CD4-positive, alpha-beta memory T cell (primary cell): ENCODE measurements around the gene SNF8. TPM values are rescaled to one million over a fixed set of nuclear protein-coding genes. Genes with fewer than 3 reads are reported as not detected.

Experiments
- CTCF ChIA-PET: fragments of 350-600 bp; sonication (Branson Sonifier 250); formaldehyde crosslinking; loops from one replicate; lab custom pipeline; 2021; ENCODE audit warnings: inconsistent platforms; ENCODE audit not compliant: partially characterized antibody; lab: Charles Lee
- POLR2A ChIA-PET: fragments of 350-600 bp; sonication (Branson Sonifier 250); formaldehyde crosslinking; loops from one replicate; lab custom pipeline; 2021; ENCODE audit not compliant: partially characterized antibody; lab: Charles Lee
- DNase-seq, 5 donors: peaks; one replicate each; pipeline versions ENCODE4 v3.0.0 to v3.0.0-alpha.2; 2020 to 2022; ENCODE audit warnings: mixed read lengths in 1 of 5
- H3K27ac ChIP-seq: one replicate; pipeline ENCODE4 v1.7.0; 2013; ENCODE audit warnings: low read depth, low read length
- H3K27me3 ChIP-seq: 2 replicates; pipeline ENCODE4 v1.7.0; 2013; ENCODE audit warnings: mild to moderate bottlenecking, low read length, moderate library complexity; ENCODE audit not compliant: insufficient read depth
- H3K36me3 ChIP-seq: 2 replicates; pipeline ENCODE4 v1.7.0; 2013; ENCODE audit warnings: mild to moderate bottlenecking, low read length, moderate library complexity; ENCODE audit not compliant: insufficient read depth
- H3K4me1 ChIP-seq: 2 replicates; pipeline ENCODE4 v1.7.0; 2013; ENCODE audit warnings: mild to moderate bottlenecking, low read length, moderate library complexity; ENCODE audit not compliant: insufficient read depth
- H3K4me3 ChIP-seq, 2 donors: one replicate each; pipeline ENCODE4 v1.7.0; 2013; ENCODE audit warnings: low read length in 2 of 2, mild to moderate bottlenecking in 1 of 2
- H3K9me3 ChIP-seq, 2 donors: one replicate each; pipeline ENCODE4 v1.7.0; 2013; ENCODE audit warnings: low read length in 2 of 2, control low read depth in 1 of 2; ENCODE audit not compliant: control insufficient read depth in 1 of 2
- H3K27ac Mint-ChIP-seq, 7 donors: one replicate each; pipeline ENCODE4 v1.8.0; 2020 to 2021; ENCODE audit warnings: mixed read lengths in 7 of 7, mild to moderate bottlenecking in 6 of 7, inconsistent platforms in 3 of 7, moderate library complexity in 3 of 7
- H3K27me3 Mint-ChIP-seq, 2 donors: one replicate each; pipeline ENCODE4 v1.8.0; 2020 to 2021; ENCODE audit warnings: mixed read lengths in 2 of 2
- H3K36me3 Mint-ChIP-seq, 2 donors: one replicate each; pipeline ENCODE4 v1.8.0; 2020 to 2021; ENCODE audit warnings: mixed read lengths in 2 of 2, inconsistent platforms in 1 of 2, mild to moderate bottlenecking in 1 of 2
- H3K4me1 Mint-ChIP-seq, 4 donors: one replicate each; pipeline ENCODE4 v1.8.0; 2020 to 2021; ENCODE audit warnings: mixed read lengths in 4 of 4, mild to moderate bottlenecking in 1 of 4
- H3K4me3 Mint-ChIP-seq, 8 donors: one replicate each; pipeline ENCODE4 v1.8.0; 2020 to 2021; ENCODE audit warnings: mixed read lengths in 8 of 8, mild to moderate bottlenecking in 7 of 8, moderate library complexity in 6 of 8, inconsistent platforms in 3 of 8
- H3K9me3 Mint-ChIP-seq, 8 donors: one replicate each; pipeline ENCODE4 v1.8.0; 2020 to 2021; ENCODE audit warnings: mixed read lengths in 8 of 8, mild to moderate bottlenecking in 5 of 8, inconsistent platforms in 3 of 8, moderate library complexity in 1 of 8
- intact Hi-C: fragments of 100-400 bp; cut with micrococcal nuclease; formaldehyde crosslinking; loops from one replicate; pipeline ENCODE4 v1.15.1; 2023
- polyA plus RNA-seq, 2 donors: library from polyadenylated mRNA; unstranded; fragments of 300-500 nt; fragmentation: Illumina TruSeq; gene quantifications; one replicate each; pipeline ENCODE4 v1.2.3, GENCODE V29; 2021
- total RNA-seq, 2 experiments: library from RNA; stranded (reverse); gene quantifications; one replicate each; pipeline ENCODE4 v1.2.3, GENCODE V29; 2021

Gene SNF8
- total and polyA plus RNA-seq, 4 experiments from 2014 or later: 55.6 to 115 (median 82.9) TPM

DNA sequence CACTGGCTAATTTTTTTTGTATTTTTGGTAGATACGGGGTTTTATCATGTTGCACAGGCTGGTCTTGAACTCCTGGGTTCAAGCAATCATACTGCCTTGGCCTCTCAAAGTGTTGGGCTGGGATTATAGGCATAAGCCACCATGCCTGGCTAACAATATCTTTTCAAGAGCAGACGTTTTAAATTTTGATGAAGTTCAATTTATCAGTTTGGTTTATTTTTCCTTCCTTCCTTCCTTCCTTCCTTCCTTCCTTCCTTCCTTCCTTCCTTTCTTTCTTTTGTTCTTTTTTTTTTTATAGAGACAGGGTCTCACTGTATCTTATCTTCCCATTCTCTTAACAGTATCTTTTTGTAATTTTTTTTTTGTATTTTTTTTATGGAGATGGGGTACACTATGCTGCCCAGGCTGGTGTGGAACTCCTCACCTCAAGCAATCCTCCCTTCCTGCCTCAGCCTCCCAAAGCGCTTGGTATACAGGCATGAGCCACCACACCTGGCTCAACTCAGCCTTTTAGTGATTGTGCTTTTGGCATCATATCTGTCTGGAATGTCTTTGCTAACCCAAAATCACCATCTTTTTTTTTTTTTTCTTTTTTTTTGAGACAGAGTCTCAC, 37.4 kb upstream of the SNF8 start:
- no peak overlapping the region for H3K27ac ChIP-seq
- H3K27me3 ChIP-seq: no peaks in the 10 kb centered on the region
- CTCF ChIA-PET: no interaction called here
- Mint-ChIP-seq H3K4me1 (no peaks in the 10 kb centered on the region), H3K4me3 (no peak overlapping the region), H3K9me3 (peaks cover 0 to 12% (median 5%) of the 10 kb centered on the region in 8 donors), H3K27me3 (peaks cover 10% of the 10 kb centered on the region in 2 donors), H3K27ac (no peak overlapping the region), H3K36me3 (no peaks in the 10 kb centered on the region)
- no peak for DNase-seq
- H3K4me3 ChIP-seq: no peak overlapping the region
- H3K36me3 ChIP-seq: no peaks in the 10 kb centered on the region
- POLR2A ChIA-PET: no interaction called here
- no peaks in the 10 kb centered on the region for H3K9me3 ChIP-seq
- no peaks in the 10 kb centered on the region for H3K4me1 ChIP-seq
- intact Hi-C loops: no loop called here

DNA sequence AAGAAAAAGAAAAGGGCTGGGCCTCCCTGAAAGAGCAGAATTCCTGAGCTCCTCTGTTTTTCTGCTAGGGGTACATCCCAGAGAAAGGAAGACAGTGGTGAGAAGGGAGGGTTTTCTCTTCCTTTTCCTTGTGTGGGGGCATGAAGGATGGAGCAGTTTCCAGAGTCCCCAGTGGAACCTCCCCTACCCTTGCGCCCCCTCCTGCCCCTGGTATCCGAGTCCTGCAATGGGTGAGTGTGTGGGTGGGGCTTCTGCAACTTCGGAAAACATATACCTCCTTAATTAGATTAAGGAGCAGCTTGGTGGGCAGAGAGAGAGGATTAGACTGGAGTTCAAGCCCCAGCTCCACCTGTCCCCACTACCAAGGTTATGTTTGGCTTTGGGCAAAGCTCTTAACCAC, 29.2 kb upstream of the SNF8 start:
- Mint-ChIP-seq H3K27ac (no peak overlapping the region), H3K36me3 (no peaks in the 10 kb centered on the region)
- CTCF ChIA-PET: interaction anchor here (1.4 kb wide), 1 partner anchor 11 kb away, joined by 7 read pairs; no protein-coding TSS in a partner anchor

DNA sequence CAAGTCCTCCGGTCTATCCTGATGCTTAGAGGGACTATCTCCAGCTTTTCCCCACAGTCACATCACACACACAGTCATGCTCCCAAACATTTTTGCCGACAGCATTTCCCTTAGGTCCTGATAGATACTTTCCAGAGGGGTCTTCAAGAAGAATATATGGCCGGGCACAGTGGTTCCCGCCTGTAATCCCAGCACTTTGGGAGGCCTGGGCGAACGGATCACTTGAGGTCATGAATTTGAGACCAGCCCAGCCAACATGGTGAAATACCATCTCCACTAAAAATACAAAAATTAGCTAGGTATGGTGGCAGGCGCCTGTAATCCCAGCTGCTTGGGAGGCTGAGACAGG, 28.1 kb upstream of the SNF8 start:
- Mint-ChIP-seq H3K36me3 (no peaks in the 10 kb centered on the region), H3K27me3 (peaks cover 23 to 32% of the 10 kb centered on the region in 2 donors), H3K27ac (no peak overlapping the region), H3K9me3 (no peaks in the 10 kb centered on the region), H3K4me3 (no peak overlapping the region), H3K4me1 (no peaks in the 10 kb centered on the region)
- Histone ChIP-seq H3K4me1 (no peaks in the 10 kb centered on the region), H3K36me3 (no peaks in the 10 kb centered on the region), H3K9me3 (no peaks in the 10 kb centered on the region), H3K4me3 (no peak overlapping the region), H3K27ac (no peak overlapping the region), H3K27me3 (no peaks in the 10 kb centered on the region)
- no peak for DNase-seq
- ChIA-PET CTCF (interaction anchor here (1.4 kb wide), 1 partner anchor 10 kb away, joined by 7 read pairs; no protein-coding TSS in a partner anchor), POLR2A (no interaction called here)
- intact Hi-C loops: no loop called here

More for the DNA sequence above, 29.2 kb upstream of the SNF8 start:
- H3K27me3 Mint-ChIP-seq: peaks cover 21 to 30% of the 10 kb centered on the region in 2 donors
- no peak overlapping the region for H3K27ac ChIP-seq
- intact Hi-C loops: no loop called here
- H3K4me3 Mint-ChIP-seq: peak overlapping the region in 1 of 8 donors; percentile 12
- H3K27me3 ChIP-seq: no peaks in the 10 kb centered on the region
- DNase-seq: no peak
- H3K9me3 ChIP-seq: no peaks in the 10 kb centered on the region
- no peaks in the 10 kb centered on the region for H3K36me3 ChIP-seq
- POLR2A ChIA-PET: no interaction called here
- H3K4me1 Mint-ChIP-seq: no peaks in the 10 kb centered on the region
- H3K4me1 ChIP-seq: no peaks in the 10 kb centered on the region
- no peak overlapping the region for H3K4me3 ChIP-seq
- no peaks in the 10 kb centered on the region for H3K9me3 Mint-ChIP-seq

DNA sequence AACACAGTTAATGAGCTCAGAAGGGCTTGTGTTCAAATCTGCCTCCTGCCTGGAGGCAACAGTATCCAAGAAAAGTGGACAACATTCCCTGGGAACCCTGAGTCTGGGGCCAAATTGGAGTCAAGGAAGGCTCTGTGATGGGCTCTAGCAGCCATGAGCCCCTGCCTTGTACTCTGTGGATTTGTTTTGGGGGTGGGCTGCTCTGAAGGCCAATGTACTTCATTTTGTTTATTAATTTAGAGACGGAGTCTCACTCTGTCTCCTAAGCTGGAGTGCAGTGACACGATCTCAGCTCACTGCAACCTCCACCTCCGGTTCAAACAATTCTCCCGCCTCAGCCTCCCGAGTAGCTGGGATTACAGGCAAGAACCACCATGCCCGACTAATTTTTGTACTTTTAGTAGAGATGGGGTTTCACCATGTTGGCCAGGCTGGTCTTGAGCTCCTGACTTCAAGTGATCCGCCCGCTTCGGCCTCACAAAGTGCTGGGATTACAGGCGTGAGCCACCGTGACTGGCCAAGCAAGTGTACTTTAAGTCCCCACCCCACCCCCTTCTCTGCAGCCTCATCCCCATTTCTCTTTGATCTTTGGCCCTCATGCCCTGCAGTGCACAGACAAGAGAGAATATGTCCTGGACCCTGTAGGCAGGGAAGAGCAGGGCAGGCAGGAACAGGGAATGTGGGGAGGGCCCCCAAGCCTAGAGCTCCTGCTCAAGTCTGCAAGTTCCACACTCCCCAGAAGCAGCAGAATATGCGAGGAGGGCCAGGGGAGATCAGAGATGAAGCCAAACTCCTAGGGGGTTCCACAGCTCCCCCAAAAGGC, 26.4 kb upstream of the SNF8 start:
- H3K36me3 Mint-ChIP-seq: no peaks in the 10 kb centered on the region
- no peak for DNase-seq
- H3K4me3 Mint-ChIP-seq: peak overlapping the region in 1 of 8 donors; percentile 21
- Histone ChIP-seq H3K27me3 (no peaks in the 10 kb centered on the region), H3K4me1 (no peaks in the 10 kb centered on the region), H3K9me3 (no peaks in the 10 kb centered on the region), H3K36me3 (no peaks in the 10 kb centered on the region), H3K4me3 (no peak overlapping the region), H3K27ac (no peak overlapping the region)
- no peaks in the 10 kb centered on the region for H3K4me1 Mint-ChIP-seq
- no peak overlapping the region for H3K27ac Mint-ChIP-seq
- H3K27me3 Mint-ChIP-seq: peaks cover 23 to 33% of the 10 kb centered on the region in 2 donors
- ChIA-PET POLR2A (no interaction called here), CTCF (interaction anchor here (1.1 kb wide), 1 partner anchor 18 kb away, joined by 3 read pairs; no protein-coding TSS in a partner anchor)
- intact Hi-C loops: no loop called here
- no peaks in the 10 kb centered on the region for H3K9me3 Mint-ChIP-seq

DNA sequence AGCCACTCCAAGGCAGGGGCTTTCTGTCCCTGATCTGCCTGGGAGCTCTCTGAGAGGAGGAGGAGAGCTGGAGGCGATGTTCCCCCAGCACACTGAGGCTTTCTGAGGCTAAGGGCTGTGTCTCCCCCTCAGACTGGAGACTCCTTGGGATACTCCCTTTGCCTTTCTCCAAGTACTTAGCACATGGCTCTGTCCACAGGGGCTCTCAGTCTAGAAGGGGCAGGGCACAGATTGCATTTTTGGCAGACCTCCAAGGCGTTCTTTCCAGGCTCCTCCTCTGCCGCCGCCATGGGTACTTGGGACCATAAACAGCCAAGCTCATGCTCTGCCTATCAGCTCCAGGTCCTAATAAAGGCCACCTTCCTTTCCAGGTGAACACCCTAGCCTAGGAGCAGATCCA, 25.6 kb upstream of the SNF8 start:
- Mint-ChIP-seq H3K9me3 (no peaks in the 10 kb centered on the region), H3K27me3 (peaks cover 26 to 35% of the 10 kb centered on the region in 2 donors)

DNA sequence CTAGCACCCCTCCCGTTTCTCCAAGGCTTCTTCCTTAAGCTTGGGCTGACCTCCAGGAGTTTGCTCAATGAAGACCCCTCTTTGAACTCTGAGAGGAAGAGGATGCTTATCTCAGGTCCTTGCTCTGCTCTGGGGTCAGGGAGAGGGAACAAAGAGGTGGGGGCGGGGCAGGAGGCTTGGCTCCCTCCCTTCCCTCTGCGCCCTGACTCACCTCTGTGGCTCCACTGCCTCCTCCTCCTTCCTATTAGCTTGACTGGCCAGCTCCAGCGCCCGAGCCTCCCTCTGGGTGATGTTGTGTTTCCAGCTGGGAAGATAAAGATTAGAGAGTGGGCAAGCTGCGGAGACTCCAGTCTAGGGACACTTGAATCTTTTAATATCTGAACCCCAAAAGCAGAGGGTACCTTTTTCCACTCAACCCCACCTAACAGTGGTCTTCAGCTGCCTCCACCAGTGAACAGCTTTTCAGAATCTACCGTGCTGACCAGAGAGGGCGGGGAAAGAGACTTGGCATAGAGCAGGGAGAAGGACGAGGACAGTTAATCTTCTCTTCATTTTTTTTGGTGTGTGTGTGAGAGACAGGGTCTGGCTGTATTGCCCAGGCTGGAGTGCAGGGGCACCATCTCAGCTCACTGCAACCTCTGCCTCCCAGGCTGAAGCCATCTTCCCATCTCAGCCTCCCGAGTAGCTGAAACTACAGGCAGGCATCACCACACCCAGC, 17.0 kb upstream of the SNF8 start:
- H3K36me3 Mint-ChIP-seq: no peaks in the 10 kb centered on the region
- intact Hi-C loops: no loop called here
- no peak overlapping the region for H3K27ac ChIP-seq
- H3K9me3 Mint-ChIP-seq: no peaks in the 10 kb centered on the region
- H3K9me3 ChIP-seq: no peaks in the 10 kb centered on the region
- ChIA-PET POLR2A (no interaction called here), CTCF (no interaction called here)
- H3K4me3 ChIP-seq: no peak overlapping the region
- H3K4me3 Mint-ChIP-seq: no peak overlapping the region
- H3K27ac Mint-ChIP-seq: no peak overlapping the region
- H3K36me3 ChIP-seq: no peaks in the 10 kb centered on the region
- no peak for DNase-seq
- H3K27me3 ChIP-seq: peaks cover 3% of the 10 kb centered on the region
- H3K4me1 ChIP-seq: no peaks in the 10 kb centered on the region
- peaks cover 23 to 30% of the 10 kb centered on the region in 2 donors for H3K27me3 Mint-ChIP-seq
- peaks cover 0 to 4% (median 0%) of the 10 kb centered on the region in 4 donors for H3K4me1 Mint-ChIP-seq

More for the DNA sequence above, 25.6 kb upstream of the SNF8 start:
- Mint-ChIP-seq H3K4me3 (no peak overlapping the region), H3K27ac (no peak overlapping the region), H3K36me3 (no peaks in the 10 kb centered on the region), H3K4me1 (no peaks in the 10 kb centered on the region)
- intact Hi-C loops: no loop called here
- H3K27ac ChIP-seq: no peak overlapping the region
- no peaks in the 10 kb centered on the region for H3K36me3 ChIP-seq
- H3K4me1 ChIP-seq: no peaks in the 10 kb centered on the region
- no peak for DNase-seq
- POLR2A ChIA-PET: no interaction called here
- CTCF ChIA-PET: interaction anchor here (1.1 kb wide), 1 partner anchor 17 kb away, joined by 3 read pairs; no protein-coding TSS in a partner anchor
- H3K4me3 ChIP-seq: no peak overlapping the region
- H3K9me3 ChIP-seq: no peaks in the 10 kb centered on the region
- no peaks in the 10 kb centered on the region for H3K27me3 ChIP-seq
